Raji (cell line): ENCODE measurements around the gene MAP3K20.

Source experiments
- POLR2A ChIP-seq: IDR thresholded peaks from 2 replicates; pipeline ENCODE4 v1.6.1; 2011; ENCODE audit warnings: low read depth, low read length, control low read depth; ENCODE audit not compliant: insufficient read depth

Gene MAP3K20

DNA sequence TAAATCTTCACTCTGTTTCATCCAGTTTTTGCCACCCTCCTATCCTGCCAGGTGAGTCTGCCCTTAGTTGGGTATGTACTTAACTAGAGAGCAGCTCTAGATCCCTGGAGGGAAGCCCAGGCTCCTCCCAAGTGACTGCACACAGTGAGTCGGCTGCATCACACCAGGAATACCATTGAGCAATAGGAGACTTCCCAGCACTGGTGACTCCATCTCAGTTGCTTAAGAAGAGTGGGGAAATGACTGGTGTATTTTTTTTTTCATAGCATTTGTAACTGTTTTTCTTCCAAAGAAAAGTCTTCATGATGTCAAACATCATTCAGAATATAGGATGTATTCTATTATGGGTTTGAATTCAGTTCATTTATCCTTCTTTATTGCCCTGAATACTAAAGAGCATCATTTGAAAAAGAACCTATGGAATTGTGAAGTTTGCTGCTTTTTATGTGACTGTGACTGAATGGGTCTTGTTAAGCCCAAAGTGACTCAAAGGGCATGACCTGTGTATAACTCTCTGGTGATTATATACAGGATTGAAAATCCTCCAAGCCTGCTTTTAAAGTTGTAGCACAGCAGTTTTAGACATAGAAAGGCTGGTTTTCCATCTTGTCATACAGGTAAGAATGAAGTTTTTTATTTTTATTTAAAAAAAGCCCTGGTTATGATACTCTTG lies 84.3 kb downstream of the MAP3K20 start:
- no peak for TF ChIP-seq POLR2A

DNA sequence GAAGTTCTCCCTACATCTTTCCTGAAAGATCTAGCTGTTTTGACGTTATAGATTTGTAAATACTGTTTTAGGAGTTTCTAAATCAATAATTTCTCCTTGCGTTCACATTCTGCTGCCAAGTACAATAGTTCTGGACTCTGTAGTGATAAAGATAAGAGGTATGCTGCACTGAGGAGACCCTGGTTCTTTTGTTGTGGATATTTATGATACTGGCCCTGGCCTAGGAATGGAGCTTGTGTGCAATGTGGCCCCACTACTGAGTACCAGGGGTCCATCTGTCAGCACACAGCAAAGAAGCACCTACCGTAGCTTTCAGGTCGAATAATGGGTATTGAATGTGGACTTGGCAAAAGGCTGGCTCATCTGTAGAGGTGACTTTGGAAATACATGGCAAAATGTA lies 85.0 kb downstream of the MAP3K20 start:
- no peak for TF ChIP-seq POLR2A

DNA sequence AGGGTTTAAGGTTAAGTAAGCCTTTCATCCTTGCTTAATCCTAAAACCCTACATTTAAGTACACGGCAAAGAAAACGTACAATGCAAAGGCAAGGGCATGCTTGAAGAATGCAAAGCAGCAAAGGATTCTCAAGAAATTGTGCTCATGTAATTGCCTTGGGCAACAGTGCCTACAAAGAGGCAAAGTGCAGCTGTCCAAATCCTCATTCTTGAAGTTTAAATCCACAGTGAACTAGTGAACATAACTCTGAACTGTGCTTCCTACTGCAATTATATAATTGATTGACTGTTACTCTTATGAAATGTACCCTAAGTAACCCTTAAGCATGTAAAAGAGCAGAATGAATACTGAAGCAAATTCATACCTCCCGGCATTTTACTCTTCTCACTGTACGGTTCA lies 85.4 kb downstream of the MAP3K20 start:
- no peak for TF ChIP-seq POLR2A

DNA sequence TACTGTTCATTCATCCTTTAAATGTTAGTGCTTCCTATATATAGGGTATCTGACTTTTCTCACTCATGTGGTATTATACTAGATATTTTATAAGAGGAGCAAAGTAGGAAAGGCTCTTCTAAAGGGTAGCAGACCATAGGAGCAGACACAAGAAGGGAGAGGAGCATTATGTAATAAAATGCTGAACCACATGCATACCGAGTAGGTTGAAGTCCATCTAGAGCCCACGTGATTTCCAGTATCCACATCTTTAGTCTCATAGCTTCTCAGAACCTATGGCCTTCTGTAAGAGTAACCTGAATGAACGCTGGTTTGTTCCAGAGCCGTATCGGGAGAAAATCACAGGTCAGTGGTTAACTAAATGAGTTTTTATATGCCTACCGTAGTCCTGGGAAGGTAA lies 85.9 kb downstream of the MAP3K20 start:
- TF ChIP-seq POLR2A: no peak

DNA sequence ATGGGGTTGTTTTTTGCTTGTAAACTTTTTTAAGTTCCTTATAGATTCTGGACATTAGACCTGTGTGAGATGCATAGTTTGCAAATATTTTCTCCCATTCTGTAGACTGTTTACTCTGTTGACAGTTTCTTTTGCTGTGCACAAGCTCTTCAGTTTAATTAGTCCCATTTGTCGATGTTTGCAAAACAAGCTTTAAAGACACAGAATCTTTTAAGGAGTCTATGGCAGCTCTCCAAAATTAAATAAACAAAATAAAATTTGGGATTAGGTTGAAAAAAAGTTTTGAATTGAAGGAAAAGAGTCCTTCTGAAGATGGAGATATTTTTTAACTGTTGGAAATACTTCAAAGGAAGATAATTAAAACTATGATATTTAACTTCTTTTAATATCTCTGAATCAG lies 88.8 kb downstream of the MAP3K20 start:
- no peak for TF ChIP-seq POLR2A

DNA sequence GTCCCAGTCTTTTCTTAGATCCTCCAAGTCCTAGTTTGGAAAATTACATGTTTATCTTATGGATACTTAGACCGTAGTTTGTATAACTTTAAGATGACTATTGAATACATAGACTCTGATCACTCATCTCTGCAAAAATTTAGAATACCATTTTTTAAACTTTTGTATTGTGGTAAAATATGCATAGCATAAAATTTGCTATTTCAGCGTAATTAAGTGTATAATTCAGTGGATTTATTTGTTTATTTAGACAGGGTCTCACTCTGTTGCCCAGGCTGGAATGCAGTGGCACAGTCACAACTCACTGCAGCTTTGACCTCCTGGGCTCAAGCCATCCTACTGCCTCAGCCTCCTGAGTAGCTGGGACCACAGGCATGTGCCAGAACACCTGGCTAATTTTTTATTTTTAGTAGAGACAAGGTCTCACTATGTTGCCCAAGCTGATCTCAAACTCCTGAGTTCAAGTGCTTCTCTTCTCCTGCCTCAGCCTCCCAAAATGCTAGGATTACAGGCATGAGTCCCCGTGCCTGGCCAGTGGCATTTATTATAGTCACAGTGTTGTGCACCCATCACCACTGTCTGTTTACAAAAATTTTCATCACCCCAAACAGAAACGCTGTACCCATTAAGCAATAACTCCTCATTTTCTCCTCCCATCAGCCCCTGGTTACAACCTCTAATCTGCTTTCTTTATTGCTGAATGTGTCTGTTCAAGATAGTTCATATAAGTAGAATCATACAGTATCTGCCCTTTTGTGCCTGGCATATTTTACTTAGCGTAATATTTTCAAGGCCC lies 90.0 kb downstream of the MAP3K20 start:
- TF ChIP-seq POLR2A: no peak

DNA sequence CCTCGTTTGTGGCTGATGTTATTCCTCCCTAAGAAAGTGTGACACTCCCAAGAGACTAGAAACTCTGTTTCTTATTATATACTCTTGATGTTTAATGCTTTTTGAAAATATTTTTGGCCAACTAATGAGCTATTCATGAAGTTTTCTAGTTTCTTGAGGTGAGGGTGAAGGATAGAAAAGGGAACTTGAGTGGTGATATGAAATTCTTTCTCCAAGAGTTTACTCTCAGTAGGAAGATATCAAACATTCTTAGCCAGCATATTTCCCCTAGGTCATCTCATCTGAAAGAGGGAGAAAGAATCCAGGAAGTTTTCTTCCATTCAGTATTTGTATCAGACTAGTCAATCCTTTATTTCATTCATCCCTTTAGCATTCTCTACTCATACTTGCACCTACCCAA lies 95.7 kb downstream of the MAP3K20 start:
- TF ChIP-seq POLR2A: no peak

DNA sequence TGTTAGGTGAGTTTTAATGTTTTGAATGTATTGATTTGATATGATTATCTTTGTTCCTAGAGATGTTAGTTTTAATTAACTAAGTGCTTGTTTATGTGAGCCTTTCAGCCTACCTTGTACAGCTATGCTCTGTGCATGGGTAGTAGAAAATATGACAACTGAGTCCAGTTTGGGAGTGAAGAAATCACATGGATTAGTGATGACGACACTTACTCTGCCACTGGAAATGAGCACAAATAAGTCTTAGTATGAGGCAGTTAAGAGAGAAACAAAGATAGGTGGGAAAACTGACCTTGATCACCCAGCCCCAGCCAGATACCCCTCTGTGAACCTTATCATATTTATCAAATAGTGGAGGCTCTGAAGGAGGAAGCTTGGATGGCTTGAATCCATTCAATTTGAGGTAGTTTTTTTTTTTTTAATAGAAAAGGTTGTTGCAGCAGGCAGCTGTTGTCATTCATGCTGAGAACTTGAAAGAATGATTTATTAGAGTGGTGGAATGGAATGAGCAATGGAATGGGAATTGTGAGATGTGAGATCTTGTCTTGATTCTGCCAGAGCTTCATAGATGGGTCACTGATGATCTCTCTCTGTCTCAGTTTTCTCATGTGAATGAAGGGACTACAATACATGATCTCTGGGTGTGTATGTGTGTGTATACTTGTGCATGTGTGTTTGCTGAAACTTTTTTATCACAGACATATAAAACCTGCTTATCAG lies 96.4 kb downstream of the MAP3K20 start:
- no peak for TF ChIP-seq POLR2A

DNA sequence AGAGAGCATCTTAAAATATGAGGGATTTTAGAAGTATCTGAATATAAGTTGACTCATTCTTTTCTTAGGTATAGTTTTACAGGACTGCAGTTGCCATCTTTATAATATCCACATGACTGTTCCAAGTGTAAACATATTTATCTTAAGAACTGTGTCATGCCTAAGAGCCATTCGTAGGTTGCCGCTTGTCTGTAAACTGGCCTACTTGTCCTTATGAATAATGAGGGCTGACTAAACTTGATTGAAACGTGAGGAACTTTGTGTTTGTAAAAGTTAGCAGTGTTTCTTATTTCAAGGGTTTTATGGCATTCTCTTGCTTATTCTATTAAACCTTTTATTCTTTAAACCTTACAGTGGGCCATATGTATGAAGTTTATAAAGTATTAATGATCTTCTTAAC lies 99.6 kb downstream of the MAP3K20 start:
- TF ChIP-seq POLR2A: no peak

DNA sequence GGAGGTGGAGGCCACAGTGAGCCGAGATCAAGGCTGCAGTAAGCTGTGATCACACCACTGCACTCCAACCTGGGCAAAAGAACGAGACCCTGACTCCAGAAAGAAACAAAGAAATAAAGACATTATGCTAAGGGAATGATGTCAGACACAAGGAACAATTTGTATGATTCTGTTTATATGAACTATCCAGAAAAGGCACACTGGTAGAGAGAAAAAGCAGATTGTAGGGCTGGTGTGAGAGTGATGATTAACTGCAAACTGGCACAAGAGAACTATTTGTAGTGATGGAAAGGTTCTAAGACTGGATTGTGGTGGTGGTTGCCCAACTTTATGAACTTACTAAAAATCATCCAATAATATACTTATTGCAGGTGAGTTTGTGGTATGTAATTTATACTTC lies 106.3 kb downstream of the MAP3K20 start:
- no peak for TF ChIP-seq POLR2A

DNA sequence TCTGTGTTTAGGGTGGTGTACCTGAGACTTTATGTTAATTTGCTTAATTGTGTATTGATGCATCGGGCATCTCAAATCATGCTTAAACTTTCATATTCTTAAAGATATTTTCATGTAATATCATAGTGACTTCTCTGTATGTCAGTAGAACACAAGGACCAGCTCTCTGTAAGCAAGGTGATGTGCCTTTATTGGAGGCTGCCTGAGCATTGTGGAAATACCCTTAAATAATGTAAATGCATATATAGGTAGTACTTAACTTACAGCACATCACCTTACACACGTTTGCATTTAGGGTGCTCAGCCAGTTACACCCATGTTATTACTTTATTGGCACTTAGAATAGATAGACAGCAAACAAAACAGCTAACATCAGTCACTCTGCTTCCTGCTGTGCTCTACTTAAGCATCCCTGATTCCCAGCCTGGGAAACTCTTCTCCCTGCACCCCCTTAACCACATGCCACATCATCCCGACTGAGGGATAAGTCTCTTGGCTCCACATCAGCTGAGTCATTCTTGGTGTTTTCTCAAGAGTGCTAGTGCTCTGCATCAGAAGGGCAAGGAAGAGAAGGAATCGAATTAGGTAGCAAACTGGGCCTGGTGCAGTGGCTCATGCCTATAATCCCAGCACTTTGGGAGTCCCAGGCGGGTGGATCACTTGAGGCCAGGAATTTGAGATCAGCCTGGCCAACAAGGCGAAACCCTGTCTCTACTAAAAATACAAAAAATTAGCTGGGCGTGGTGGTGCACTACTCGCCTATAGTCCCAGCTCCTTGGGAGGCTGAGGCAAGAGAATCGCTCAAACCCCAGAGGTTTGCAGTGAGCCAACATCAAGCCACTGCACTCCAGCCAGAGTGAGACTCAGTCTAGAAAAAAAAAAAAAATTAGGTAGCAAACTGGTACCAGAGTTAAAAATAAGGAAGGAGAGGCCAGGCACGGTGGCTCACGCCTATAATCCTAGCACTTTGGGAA lies 108.7 kb downstream of the MAP3K20 start:
- TF ChIP-seq POLR2A: no peak

DNA sequence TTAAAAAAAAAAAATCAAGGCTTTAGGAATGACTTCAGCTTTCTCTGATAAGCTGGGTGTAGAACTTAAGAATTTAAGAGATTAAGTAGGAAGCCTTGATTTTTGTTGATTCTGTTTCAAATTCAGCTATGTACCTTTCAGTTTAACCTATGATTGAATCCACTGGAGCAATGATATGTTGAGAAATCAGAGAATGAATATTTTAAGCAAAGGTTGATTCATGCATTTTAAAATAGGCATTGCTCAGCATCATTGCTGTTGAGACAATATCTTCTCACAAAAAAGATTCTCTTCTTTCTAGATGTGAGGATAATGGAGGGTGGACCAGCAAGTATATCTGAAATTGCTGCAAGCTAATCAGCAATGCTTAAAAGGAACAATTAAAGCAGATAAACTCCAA lies 109.8 kb downstream of the MAP3K20 start:
- TF ChIP-seq POLR2A: no peak

DNA sequence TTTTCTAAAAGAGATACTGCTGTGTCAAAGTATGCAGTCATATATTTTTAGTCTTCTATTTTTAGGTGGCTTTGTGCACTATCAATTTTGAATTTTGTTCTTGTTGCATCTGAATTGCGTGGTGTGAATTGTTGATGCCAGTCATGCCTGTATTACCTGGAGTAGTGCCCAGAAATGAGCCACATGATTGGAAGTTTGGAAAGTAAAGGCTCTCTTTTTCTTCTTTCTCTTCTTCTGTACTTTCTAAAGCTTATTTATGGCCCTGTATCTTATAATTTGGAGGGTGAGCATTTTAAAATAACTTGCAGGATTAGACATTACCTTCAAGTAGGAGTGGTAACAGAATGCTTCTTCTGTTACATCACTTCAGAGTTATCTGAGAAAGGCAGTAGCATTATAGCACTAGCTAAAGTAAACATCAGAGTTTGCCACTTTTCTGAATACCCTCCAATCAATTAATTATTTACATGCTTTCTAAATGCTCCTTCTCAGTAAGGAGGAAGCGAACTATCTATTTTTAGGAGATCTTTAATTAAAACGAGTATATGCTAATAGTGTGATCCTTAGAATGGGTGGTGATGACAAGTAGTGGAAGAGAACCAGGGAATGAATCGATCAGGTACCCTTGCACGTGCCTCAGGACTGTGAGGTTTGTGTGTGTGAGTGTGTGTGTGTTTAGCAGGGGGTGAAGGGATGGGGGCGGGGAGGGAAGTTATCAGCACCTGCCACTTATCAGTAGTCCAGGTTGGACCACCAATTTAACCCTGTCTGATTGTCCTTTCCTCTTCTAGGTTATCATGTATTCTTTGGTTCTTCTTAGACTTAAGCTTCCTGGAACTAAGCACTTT lies 112.5 kb downstream of the MAP3K20 start:
- no peak for TF ChIP-seq POLR2A

DNA sequence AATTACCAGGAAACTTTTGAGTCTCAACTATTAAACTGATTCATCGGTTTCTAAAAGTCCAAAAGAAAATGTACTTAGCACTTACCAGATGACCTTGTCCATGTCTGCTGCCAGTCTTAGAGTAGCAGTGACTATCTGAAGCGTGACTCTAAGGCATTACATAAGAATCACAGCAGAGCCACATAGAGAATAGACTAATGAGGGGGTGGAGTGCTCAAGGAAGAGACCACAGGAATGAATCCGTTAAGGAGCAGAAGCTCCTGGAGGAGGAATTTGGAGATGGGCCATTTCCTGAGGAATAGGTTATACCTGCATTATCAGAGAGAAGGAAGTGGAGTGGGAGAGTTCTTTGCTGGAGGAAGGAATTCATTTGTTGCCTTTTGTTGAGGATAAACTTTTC lies 116.0 kb downstream of the MAP3K20 start:
- no peak for TF ChIP-seq POLR2A
